Measurements from ENCODE around the gene ZNF175.

The ZNF175 gene

GRCh38 chr19:51525651-51526050, 45.4 kb upstream of the ZNF175 start:
- TF ChIP-seq SIN3A (IDR thresholded peaks at IDR 0.05; ENCODE audit: borderline replicate concordance, insufficient read depth, low read length): no peak
- no peak for TF ChIP-seq TAF1 (IDR thresholded peaks at IDR 0.05; ENCODE audit: borderline replicate concordance, insufficient read depth, low read length)
- no peak for TF ChIP-seq POLR2AphosphoS5 (IDR thresholded peaks at IDR 0.05; ENCODE audit: low read depth, low read length)
- TF ChIP-seq FOXP2 (optimal IDR thresholded peaks at IDR 0.05; ENCODE audit: borderline replicate concordance, extremely low read depth, extremely low read length, insufficient read depth): no peak
- TF ChIP-seq REST (IDR thresholded peaks at IDR 0.05; ENCODE audit: insufficient read depth in 1 of 2, low read depth in 2 of 2, low read length in 2 of 2): no peak

- TF ChIP-seq FOXP2 (optimal IDR thresholded peaks at IDR 0.05; ENCODE audit: borderline replicate concordance, extremely low read depth, extremely low read length, insufficient read depth) (no peak), REST (IDR thresholded peaks at IDR 0.05; ENCODE audit: insufficient read depth in 1 of 2, low read depth in 2 of 2, low read length in 2 of 2) (no peak), TAF1 (IDR thresholded peaks at IDR 0.05; ENCODE audit: borderline replicate concordance, insufficient read depth, low read length) (no peak), SIN3A (IDR thresholded peaks at IDR 0.05; ENCODE audit: borderline replicate concordance, insufficient read depth, low read length) (no peak), POLR2AphosphoS5 (IDR thresholded peaks at IDR 0.05; ENCODE audit: low read depth, low read length) (no peak)
Observed at GRCh38 chr19:51529301-51529700, 41.8 kb upstream of the ZNF175 start.

- TF ChIP-seq FOXP2 (optimal IDR thresholded peaks at IDR 0.05; ENCODE audit: borderline replicate concordance, extremely low read depth, extremely low read length, insufficient read depth): no peak
- TF ChIP-seq REST (IDR thresholded peaks at IDR 0.05; ENCODE audit: insufficient read depth in 1 of 2, low read depth in 2 of 2, low read length in 2 of 2): no peak
- no peak for TF ChIP-seq TAF1 (IDR thresholded peaks at IDR 0.05; ENCODE audit: borderline replicate concordance, insufficient read depth, low read length)
Observed at GRCh38 chr19:51530616-51531015, 40.5 kb upstream of the ZNF175 start.

GRCh38 chr19:51531349-51532315, 39.5 kb upstream of the ZNF175 start, which contains the start of gene SIGLEC6:
Gene SIGLEC6 (minus strand): TSS chr19:51531670. CDS start chr19:51531648, 22 bp downstream.
- TF ChIP-seq TAF1 (IDR thresholded peaks at IDR 0.05; ENCODE audit: borderline replicate concordance, insufficient read depth, low read length): no peak
- no peak for TF ChIP-seq FOXP2 (optimal IDR thresholded peaks at IDR 0.05; ENCODE audit: borderline replicate concordance, extremely low read depth, extremely low read length, insufficient read depth)
- no peak for TF ChIP-seq SIN3A (IDR thresholded peaks at IDR 0.05; ENCODE audit: borderline replicate concordance, insufficient read depth, low read length)

- TF ChIP-seq TAF1 (IDR thresholded peaks at IDR 0.05; ENCODE audit: borderline replicate concordance, insufficient read depth, low read length): no peak
- TF ChIP-seq POLR2AphosphoS5 (IDR thresholded peaks at IDR 0.05; ENCODE audit: low read depth, low read length): no peak
- no peak for TF ChIP-seq SIN3A (IDR thresholded peaks at IDR 0.05; ENCODE audit: borderline replicate concordance, insufficient read depth, low read length)
- TF ChIP-seq REST (IDR thresholded peaks at IDR 0.05; ENCODE audit: insufficient read depth in 1 of 2, low read depth in 2 of 2, low read length in 2 of 2): no peak
- no peak for TF ChIP-seq FOXP2 (optimal IDR thresholded peaks at IDR 0.05; ENCODE audit: borderline replicate concordance, extremely low read depth, extremely low read length, insufficient read depth)
Observed at GRCh38 chr19:51535535-51535934, 35.5 kb upstream of the ZNF175 start.

Data from PFSK-1 (cell line).